ENCODE measurements around the gene TANC1. TPM values are rescaled to one million over a fixed set of nuclear protein-coding genes. Genes with fewer than 3 reads are reported as not detected.

Gene TANC1
- polyA plus RNA-seq, 1 donor (not counting 4 experiments of a cell fraction or from before 2014, with no cell fraction given): 33.5 TPM

DNA sequence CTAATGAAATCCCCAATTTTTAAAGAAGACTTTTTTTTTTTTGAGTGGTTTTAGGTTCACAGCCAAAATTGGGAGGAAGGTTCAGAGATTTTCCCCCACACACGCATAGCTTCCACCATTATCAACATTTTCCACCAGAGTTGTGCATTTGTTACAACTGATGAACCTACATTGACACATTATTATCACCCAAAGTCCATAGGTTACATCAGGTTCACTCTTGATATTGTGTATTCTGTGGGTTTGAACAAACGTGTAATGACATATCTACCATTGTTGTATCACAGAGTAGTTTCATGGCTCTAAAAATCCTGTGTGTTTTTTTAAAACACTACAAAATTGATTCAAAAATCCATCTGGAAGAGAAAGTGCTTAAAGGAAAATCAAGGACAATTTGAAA is 101.8 kb downstream of the TANC1 start:
- H3K36me3 ChIP-seq (ENCODE audit: control insufficient read depth in 2 of 2, extremely low read depth in 1 of 2, insufficient read depth in 2 of 2, low read length in 2 of 2): peaks cover 0 to 8% of the 10 kb centered on the region in 2 experiments
- dilution Hi-C loops (cut with MboI; ENCODE audit: extremely low pct_ligation_motif_present, low sequenced_read_pairs): no loop called here
- FAIRE-seq: no peak
- no peaks in the 10 kb centered on the region for H3K9me1 ChIP-seq (ENCODE audit: control insufficient read depth, extremely low read depth, insufficient read depth, low read length)
- H3K4me2 ChIP-seq (ENCODE audit: control insufficient read depth, extremely low read depth, insufficient read depth, low read depth, low read length): no peak overlapping the region
- no peak for DNase-seq (ENCODE audit: low read depth, low spot score)
- H4K20me1 ChIP-seq (ENCODE audit: control insufficient read depth, extremely low read depth, insufficient read depth, low read length): no peaks in the 10 kb centered on the region
- H3K4me1 ChIP-seq (ENCODE audit: control insufficient read depth, extremely low read depth, insufficient read depth, low read length): peaks cover 33% of the 10 kb centered on the region
- peaks cover 25% of the 10 kb centered on the region for H3K79me2 ChIP-seq (ENCODE audit: control insufficient read depth, insufficient read depth, low read length)
- no peak overlapping the region for H3K4me3 ChIP-seq (ENCODE audit: control insufficient read depth in 2 of 3, extremely low read depth in 1 of 3, insufficient read depth in 2 of 3, low read depth in 1 of 3, low read length in 3 of 3)
- no peak overlapping the region for H3K9ac ChIP-seq (ENCODE audit: control insufficient read depth, extremely low read depth, insufficient read depth, low read length)
- no peak overlapping the region for H3K27ac ChIP-seq (ENCODE audit: control insufficient read depth, insufficient read depth, low read length)
- TF ChIP-seq, protein P1, sequence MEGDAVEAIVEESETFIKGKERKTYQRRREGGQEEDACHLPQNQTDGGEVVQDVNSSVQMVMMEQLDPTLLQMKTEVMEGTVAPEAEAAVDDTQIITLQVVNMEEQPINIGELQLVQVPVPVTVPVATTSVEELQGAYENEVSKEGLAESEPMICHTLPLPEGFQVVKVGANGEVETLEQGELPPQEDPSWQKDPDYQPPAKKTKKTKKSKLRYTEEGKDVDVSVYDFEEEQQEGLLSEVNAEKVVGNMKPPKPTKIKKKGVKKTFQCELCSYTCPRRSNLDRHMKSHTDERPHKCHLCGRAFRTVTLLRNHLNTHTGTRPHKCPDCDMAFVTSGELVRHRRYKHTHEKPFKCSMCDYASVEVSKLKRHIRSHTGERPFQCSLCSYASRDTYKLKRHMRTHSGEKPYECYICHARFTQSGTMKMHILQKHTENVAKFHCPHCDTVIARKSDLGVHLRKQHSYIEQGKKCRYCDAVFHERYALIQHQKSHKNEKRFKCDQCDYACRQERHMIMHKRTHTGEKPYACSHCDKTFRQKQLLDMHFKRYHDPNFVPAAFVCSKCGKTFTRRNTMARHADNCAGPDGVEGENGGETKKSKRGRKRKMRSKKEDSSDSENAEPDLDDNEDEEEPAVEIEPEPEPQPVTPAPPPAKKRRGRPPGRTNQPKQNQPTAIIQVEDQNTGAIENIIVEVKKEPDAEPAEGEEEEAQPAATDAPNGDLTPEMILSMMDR (optimal IDR thresholded peaks at IDR 0.05 in 1 of 3, IDR thresholded peaks at IDR 0.05 in 1 of 3, conservative IDR thresholded peaks at IDR 0.05 in 1 of 3; ENCODE audit: extremely low read depth in 1 of 3, insufficient read depth in 2 of 3, low read length in 3 of 3): no peak
- TF ChIP-seq EZH2 (IDR thresholded peaks at IDR 0.05; ENCODE audit: low read length): no peak
- H3K9me3 ChIP-seq (ENCODE audit: control insufficient read depth, low read depth, low read length): no peaks in the 10 kb centered on the region
- no peaks in the 10 kb centered on the region for H3K27me3 ChIP-seq (ENCODE audit: control insufficient read depth, extremely low read depth, insufficient read depth, low read length)
- H2AFZ ChIP-seq (ENCODE audit: control insufficient read depth, low read length): no peak overlapping the region

DNA sequence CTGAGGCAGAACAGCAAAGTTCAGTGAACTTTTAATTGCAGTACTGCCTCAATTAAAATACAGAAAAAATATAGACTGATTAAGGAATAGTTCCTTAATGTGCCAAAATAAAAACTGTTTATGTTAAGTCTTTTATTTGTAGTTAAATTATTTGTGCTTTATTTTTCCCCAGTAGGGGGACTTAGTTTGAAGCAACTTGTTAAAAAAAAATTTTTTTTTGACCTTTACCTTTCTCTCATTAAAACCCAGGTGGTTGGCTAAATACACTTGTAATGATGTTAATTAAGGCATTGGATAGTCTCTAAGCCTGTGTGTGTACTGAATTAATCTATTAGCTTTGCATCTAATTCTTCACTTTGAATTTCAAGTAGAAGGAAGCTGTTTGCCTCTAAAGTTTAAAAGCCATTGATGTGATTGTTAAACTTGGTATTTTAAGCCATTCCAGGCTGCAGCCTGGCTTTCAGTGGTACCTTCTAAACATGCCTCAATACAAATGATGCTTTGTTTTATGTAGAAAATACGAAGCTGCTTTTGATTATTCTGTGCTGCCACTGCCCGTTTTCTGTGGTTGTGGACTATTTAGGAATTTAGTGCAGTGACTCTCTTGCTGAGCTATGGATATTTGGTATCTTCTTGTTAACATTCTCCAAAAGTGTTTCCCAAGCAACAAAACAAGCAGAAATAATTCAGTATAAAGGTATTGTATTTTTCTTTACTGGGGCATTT is 102.9 kb downstream of the TANC1 start:
- Histone ChIP-seq H3K9ac (ENCODE audit: control insufficient read depth, extremely low read depth, insufficient read depth, low read length) (no peak overlapping the region), H3K79me2 (ENCODE audit: control insufficient read depth, insufficient read depth, low read length) (peaks cover 24% of the 10 kb centered on the region), H3K27ac (ENCODE audit: control insufficient read depth, insufficient read depth, low read length) (no peak overlapping the region), H3K9me1 (ENCODE audit: control insufficient read depth, extremely low read depth, insufficient read depth, low read length) (no peaks in the 10 kb centered on the region), H4K20me1 (ENCODE audit: control insufficient read depth, extremely low read depth, insufficient read depth, low read length) (no peaks in the 10 kb centered on the region), H3K27me3 (ENCODE audit: control insufficient read depth, extremely low read depth, insufficient read depth, low read length) (no peaks in the 10 kb centered on the region), H3K36me3 (ENCODE audit: control insufficient read depth in 2 of 2, extremely low read depth in 1 of 2, insufficient read depth in 2 of 2, low read length in 2 of 2) (peaks cover 0 to 2% of the 10 kb centered on the region in 2 experiments), H3K9me3 (ENCODE audit: control insufficient read depth, low read depth, low read length) (no peaks in the 10 kb centered on the region), H3K4me3 (ENCODE audit: control insufficient read depth in 2 of 3, extremely low read depth in 1 of 3, insufficient read depth in 2 of 3, low read depth in 1 of 3, low read length in 3 of 3) (no peak overlapping the region), H3K4me2 (ENCODE audit: control insufficient read depth, extremely low read depth, insufficient read depth, low read depth, low read length) (no peak overlapping the region), H3K4me1 (ENCODE audit: control insufficient read depth, extremely low read depth, insufficient read depth, low read length) (peaks cover 41% of the 10 kb centered on the region), H2AFZ (ENCODE audit: control insufficient read depth, low read length) (no peak overlapping the region)
- dilution Hi-C loops (cut with MboI; ENCODE audit: extremely low pct_ligation_motif_present, low sequenced_read_pairs): no loop called here
- FAIRE-seq (peak; percentile 17), DNase-seq (ENCODE audit: low read depth, low spot score) (no peak)
- TF ChIP-seq EZH2 (IDR thresholded peaks at IDR 0.05; ENCODE audit: low read length): no peak
- TF ChIP-seq, protein P1 (optimal IDR thresholded peaks at IDR 0.05 in 1 of 3, IDR thresholded peaks at IDR 0.05 in 1 of 3, conservative IDR thresholded peaks at IDR 0.05 in 1 of 3; ENCODE audit: extremely low read depth in 1 of 3, insufficient read depth in 2 of 3, low read length in 3 of 3): no peak
